GM12873 (cell line): ENCODE data around the gene PTPRC.

Experiments used
- CTCF ChIP-seq: IDR thresholded peaks from 2 replicates; pipeline ENCODE4 v1.5.1; 2012; ENCODE audit warnings: low read depth, mild to moderate bottlenecking, moderate library complexity, low read length, control low read depth; ENCODE audit not compliant: insufficient read depth; ENCODE audit errors: missing control alignments

Gene PTPRC

GRCh38 chr1:198669771-198670170 lies 30.9 kb downstream of the PTPRC start:
- TF ChIP-seq CTCF, result no peak

GRCh38 chr1:198671136-198671535 lies 32.3 kb downstream of the PTPRC start:
- TF ChIP-seq CTCF, result no peak

GRCh38 chr1:198672124-198672523 lies 33.3 kb downstream of the PTPRC start:
- no peak for TF ChIP-seq CTCF

GRCh38 chr1:198674009-198674408 lies 35.2 kb downstream of the PTPRC start:
- no peak for TF ChIP-seq CTCF

- TF ChIP-seq CTCF, result no peak
Measured at GRCh38 chr1:198676253-198676652, 37.4 kb downstream of the PTPRC start.

GRCh38 chr1:198677027-198677426 lies 38.2 kb downstream of the PTPRC start:
- no peak for TF ChIP-seq CTCF

GRCh38 chr1:198677871-198678270 lies 39.0 kb downstream of the PTPRC start:
- no peak for TF ChIP-seq CTCF

- no peak for TF ChIP-seq CTCF
Measured at GRCh38 chr1:198678301-198678836, 39.5 kb downstream of the PTPRC start.
